OCI-M2 (cell line): ENCODE results near the gene RAB37.

Experiments used
- DNase-seq: peaks from one replicate; lab custom pipeline; 2025; ENCODE audit not compliant: unreplicated experiment; lab: John Stamatoyannopoulos, UW

The RAB37 gene

GRCh38 chr17:74736513-74737298, at the start of gene RAB37:
TSS of gene RAB37 (plus strand) at chr17:74737256. CDS start at chr17:74737273, 17 bp downstream.
- no peak for DNase-seq

GRCh38 chr17:74687886-74688285, 49.2 kb upstream of the RAB37 start:
- DNase-seq: no peak

GRCh38 chr17:74690409-74690825, 46.6 kb upstream of the RAB37 start:
- DNase-seq: no peak

- no peak for DNase-seq
These were observed 45.9 kb upstream of the RAB37 start for GRCh38 chr17:74691151-74691550.

GRCh38 chr17:74694081-74694480, 43.0 kb upstream of the RAB37 start:
- no peak for DNase-seq

GRCh38 chr17:74695629-74696028, 41.4 kb upstream of the RAB37 start:
- no peak for DNase-seq

GRCh38 chr17:74697515-74697914, 39.5 kb upstream of the RAB37 start:
- no peak for DNase-seq

GRCh38 chr17:74698069-74698468, 39.0 kb upstream of the RAB37 start:
- DNase-seq: no peak

- DNase-seq: no peak
These were observed 37.8 kb upstream of the RAB37 start for GRCh38 chr17:74699236-74699635.

- no peak for DNase-seq
These were observed 34.8 kb upstream of the RAB37 start for GRCh38 chr17:74702116-74702871.

GRCh38 chr17:74703311-74703710, 33.7 kb upstream of the RAB37 start:
- no peak for DNase-seq

- no peak for DNase-seq
These were observed 32.5 kb upstream of the RAB37 start for GRCh38 chr17:74704544-74704943.

GRCh38 chr17:74711058-74711824, 25.8 kb upstream of the RAB37 start:
- DNase-seq: no peak

GRCh38 chr17:74712301-74712700, 24.8 kb upstream of the RAB37 start:
- DNase-seq: no peak

GRCh38 chr17:74712756-74713155, 24.3 kb upstream of the RAB37 start, which contains the start of gene CD300LF:
TSS of gene CD300LF (minus strand) at chr17:74712923. CDS start at chr17:74712866, 57 bp downstream.
- no peak for DNase-seq

- no peak for DNase-seq
These were observed 23.8 kb upstream of the RAB37 start for GRCh38 chr17:74713171-74713755.

GRCh38 chr17:74715144-74715543, 21.9 kb upstream of the RAB37 start:
- no peak for DNase-seq

- no peak for DNase-seq
These were observed 16.6 kb upstream of the RAB37 start for GRCh38 chr17:74720506-74720905.

- DNase-seq: no peak
These were observed 14.3 kb upstream of the RAB37 start for GRCh38 chr17:74722782-74723181.

GRCh38 chr17:74723891-74724290, 13.2 kb upstream of the RAB37 start:
- no peak for DNase-seq

- no peak for DNase-seq
These were observed 11.9 kb upstream of the RAB37 start for GRCh38 chr17:74725111-74725510.
